Left renal pelvis (tissue), 4 donors: Measurements from ENCODE around the gene LIPT2. TPM values are rescaled to one million over a fixed set of nuclear protein-coding genes. Genes with fewer than 3 reads are reported as not detected.
"Not testable (repeated sequence)": the region's sequence is repeated elsewhere in the genome, so short reads cannot be mapped to it uniquely, and the experiment has no call there.

Experiments used
- DNase-seq, 4 donors: peaks; one replicate each; pipeline ENCODE4 v3.0.0-alpha.2; 2013; ENCODE audit warnings: low read depth in 4 of 4, low spot score in 3 of 4
- polyA plus RNA-seq, 4 donors: library from polyadenylated mRNA; unstranded; fragments of 120-200 nt; gene quantifications; one replicate each; pipeline ENCODE4 v1.2.1, GENCODE V29; 2013; ENCODE audit not compliant: insufficient read length in 4 of 4

LIPT2 gene
- 1 to 10 TPM; 3.1 to 9.2 (median 8.8) TPM for polyA plus RNA-seq

DNA sequence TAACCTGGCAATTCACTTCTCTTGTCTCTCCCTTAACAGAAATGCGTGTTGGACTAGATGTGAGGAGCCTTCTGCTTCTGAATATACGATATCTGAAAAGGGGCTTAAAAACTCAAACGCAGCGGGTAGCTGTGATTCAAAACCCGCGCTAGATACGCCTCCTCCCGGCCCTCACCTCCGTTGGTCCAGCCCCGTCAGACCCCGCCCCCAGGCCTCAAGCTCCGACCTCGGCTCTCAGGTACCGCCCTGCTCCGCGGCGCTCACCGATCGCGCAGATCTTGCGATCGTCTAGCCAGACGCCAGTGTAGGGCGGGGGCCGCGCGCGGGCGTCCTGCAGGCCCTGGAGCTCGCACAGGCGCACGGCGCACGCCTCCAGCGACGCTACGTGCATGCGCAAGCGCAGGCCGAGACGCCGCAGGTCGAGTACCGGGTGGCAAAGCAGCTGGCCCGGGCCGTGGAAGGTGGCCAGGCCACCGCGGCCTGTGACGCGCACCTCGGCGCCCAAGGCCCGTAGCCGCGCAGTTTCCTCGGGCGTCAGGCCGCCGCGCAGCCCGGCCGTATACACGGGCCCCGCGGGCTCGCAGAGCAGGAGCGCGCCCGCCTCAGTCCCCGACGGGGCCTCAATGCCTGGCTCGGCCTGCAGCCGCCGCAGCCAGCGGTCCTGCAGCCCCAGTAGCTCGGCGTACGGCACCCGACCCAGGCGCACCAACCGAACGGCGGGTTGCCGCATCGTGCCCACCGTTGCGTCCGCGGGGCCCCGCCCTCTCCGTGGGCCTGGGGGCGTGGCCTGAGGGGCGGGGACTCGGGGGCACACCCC lies at the start of gene LIPT2:
TSS of gene LIPT2 (minus strand) at position 751 of the 817 bp plus-strand sequence. CDS start at position 730, 21 bp downstream.
- DNase-seq: peak; percentile 89 to 95 (median 91)

DNA sequence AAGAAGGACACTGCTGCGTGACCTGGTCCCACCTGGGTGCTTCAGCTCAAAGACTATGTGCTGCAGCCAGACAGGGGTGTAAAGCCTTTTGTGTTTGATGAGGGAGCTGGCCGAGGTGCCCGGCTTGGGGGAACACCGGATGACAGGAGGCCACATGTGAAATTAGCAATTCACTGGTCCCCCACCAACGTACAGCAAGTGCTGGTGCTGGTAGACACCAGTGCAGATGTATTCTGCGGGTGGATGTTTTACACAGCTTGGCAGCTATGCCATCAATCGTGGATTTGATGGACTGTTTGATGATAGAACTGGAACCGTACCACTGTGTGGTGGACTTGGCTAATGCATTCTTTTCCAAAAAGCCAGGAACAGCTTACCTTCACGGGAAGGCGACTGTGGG lies 47.9 kb upstream of the LIPT2 start:
- no peak for DNase-seq

DNA sequence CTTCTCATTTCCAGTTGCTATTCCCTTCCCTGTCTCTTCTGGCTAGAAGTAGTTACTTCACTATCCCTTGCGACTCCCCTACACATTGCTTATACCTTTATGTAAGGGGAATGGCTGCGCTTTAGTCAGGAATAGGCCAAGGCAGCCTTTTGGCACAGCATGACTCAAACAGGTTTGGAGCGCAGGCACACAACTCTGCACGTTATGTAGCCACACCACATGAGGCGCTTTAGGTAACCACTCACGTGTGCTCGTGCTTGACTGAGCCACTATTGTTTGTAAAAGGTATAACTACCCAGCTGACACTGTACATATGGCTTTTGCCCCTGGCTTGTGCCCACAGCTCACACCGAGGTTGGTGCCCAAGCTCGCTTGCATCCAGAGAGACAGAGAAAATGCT lies 46.7 kb upstream of the LIPT2 start:
- no peak for DNase-seq

DNA sequence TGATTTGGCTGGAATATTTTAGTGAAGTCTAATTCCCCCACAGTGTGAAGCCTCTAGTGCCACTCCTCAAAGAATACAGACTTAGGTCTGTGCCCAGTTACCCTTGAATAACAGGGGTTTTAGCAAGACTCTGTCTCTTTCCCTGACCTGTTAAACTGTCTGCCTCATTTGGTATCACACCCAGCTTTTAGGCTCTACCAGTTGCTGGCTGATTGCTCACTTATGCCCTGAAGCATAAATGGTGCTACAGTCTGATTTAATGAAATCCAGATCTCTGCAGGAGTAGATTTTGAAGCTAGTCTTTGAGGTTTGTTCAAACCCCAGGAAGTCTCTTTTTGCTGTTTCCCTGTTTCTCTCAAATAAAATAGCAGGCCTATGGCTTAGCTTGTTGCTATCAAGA lies 45.2 kb upstream of the LIPT2 start:
- DNase-seq: no peak

DNA sequence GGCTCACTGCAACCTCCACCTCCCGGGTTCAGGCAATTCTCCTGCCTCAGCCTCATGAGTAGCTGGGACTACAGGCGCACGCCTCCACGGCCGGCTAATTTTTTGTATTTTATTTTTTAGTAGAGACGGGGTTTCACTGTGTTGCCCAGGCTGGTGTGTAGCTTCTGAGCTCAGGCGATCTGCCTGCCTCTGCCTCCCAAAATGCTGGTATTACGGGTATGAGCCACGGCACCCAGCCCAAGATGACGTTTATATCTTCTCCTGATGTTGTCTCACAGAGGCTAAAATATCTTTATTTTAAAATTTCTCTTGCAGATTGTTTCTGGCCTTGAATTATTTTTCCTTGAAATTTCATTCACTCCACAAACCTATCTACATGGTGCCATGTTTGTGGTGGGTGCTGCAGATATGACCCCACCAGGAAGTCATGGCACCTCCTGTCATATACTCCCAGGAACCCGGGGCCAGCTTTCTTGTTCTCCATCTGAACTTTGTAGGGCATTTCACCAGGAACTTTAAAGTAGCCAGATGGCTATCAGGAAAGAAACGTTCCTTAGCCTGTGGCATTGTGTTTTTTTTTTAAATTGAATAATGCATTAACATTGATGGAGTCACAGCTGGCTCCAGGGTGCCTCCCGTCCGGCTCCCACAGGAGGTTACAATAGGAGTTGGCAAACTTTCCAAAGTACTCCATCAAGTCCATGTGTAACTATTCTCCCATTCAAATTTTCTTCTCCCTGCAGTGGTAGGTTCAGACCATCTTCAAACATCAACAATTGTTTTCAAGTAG lies 42.0 kb upstream of the LIPT2 start:
- no peak for DNase-seq

DNA sequence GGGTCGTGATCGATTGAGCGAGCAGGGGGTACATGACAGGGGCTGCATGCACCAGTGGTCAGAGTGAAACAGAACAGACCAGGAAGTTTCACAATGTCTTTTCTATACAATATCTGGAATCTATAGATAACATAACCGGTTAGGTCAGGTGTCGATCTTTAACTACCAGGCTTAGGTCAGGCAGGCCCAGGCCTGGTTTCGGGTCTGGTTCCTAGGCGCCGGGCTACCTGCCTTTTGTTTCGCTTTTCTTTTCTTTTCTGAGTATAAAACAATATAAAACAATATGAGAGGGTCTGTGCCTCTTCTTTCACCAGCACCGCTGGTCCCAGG lies 41.4 kb upstream of the LIPT2 start:
- not testable (repeated sequence) for DNase-seq

DNA sequence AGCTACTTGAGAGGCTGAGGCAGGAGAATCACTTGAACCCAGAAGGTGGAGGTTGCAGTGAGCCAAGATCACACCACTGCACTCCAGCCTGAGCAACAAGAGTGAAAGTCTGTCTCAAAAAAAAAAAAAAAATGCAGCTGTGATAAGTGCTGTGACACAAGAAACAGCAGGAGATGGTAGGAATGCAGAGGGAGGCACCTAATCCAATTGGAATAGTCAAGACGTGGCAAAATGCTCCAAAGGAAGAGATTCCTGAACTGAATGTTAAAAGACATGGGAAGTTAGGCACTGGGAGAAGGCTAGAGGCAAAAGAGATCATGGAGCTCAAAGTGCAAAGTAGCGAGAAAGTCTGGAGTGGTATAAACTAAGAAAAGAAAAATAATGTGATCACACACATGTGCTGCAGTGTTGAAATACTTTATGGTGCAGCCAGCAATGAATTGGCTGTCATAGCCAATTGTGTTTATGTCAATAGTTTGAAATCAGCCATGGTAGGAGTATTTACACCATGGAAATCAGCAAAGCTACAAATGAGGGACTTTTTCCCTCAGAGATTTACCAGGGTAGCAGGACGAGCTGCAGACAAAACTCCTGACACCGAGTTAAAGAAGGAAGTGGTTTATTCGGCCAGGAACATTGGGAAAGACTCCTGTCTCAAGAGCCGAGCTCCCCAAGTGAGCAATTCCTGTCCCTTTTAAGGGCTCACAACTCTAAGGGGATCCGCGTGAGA lies 40.9 kb upstream of the LIPT2 start:
- no peak for DNase-seq

DNA sequence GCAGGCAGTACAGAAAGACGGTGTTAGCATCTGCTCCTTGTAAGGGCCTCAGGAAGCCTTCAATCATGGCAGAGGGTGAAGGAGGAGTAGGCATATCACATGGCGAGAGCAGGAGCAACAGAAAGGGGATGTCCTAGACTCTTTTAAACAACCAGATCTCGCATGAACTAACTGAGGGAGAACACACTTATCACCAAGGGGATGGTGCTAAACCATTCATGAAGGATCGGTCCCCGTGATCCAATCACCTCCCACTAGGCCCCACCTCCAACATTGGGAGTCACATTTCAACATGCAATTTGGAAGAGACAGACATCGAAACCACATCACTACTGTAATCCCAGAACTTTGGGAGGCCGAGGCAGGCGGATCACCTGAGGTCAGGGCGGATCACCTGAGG lies 39.9 kb upstream of the LIPT2 start:
- no peak for DNase-seq

DNA sequence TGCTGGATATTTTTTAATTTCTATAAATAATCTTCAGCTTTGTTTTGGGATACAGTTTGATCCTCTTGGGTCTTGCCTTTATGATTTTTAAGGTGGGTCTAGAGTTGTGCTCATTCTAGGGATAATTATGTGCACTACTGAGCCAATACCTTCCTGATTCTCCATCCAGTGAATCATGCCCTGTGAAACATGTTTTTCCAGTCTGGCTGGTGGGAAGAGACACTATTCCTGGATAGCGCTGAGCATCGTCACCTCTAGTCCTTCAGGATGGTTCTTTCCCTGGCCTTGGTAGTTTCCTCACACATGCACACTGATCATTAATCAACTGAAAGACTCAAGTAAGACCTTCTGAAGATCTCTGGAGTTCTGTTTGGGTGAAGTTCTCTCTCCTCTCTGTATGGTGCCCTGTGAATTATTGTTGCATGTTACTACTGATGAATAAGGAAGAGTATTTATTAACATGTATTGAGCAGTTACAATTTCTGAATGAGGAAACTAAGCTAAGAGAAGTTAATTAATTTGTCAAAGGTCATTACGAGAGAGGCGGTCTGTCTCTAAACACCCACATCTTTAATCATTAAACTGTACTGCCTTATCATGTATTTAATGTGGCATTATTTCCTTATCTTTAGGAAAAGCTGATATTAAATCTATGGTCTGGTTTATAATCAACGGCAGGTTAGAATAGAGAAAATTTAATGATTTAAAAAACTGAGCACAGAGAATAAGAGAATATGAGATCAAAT lies 39.1 kb upstream of the LIPT2 start:
- DNase-seq: no peak

DNA sequence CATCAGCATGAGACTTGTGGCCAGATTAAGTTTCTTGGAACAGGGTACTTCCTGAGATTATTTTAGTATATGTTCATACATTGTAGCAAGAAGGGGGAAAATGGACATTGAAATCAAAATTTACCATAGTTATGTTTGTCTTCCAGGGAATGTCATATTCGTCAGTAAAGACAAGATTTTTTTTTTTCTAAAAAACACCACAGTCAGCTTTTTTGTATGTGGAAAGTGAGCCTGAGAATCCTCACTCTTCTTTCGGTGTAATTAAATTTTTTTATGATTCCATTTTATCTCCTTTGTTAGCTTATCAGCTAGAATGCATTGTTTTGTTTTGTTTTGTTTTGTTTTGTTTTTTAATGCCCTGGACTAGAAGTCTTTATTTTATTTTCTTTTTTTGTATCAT lies 31.5 kb upstream of the LIPT2 start:
- no peak for DNase-seq

DNA sequence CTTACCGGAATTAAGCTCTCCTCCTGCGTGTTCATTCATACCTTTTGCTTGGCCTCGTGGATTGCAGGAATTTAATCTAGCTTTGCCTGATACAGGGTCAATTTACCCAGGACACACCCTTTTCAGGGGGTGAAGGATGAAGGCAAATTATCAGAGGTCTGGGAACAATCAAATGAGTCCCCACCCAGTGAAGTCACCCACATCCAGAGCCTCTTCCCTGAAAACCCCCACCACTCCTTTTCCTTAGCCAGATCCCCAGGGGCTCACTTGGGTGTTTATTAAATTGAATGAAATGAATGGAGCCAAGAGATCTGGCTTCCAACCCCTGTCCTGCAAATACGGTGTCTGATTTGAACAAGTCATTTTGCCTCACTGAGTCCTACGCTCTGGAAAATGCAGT lies 31.0 kb upstream of the LIPT2 start:
- DNase-seq: no peak

DNA sequence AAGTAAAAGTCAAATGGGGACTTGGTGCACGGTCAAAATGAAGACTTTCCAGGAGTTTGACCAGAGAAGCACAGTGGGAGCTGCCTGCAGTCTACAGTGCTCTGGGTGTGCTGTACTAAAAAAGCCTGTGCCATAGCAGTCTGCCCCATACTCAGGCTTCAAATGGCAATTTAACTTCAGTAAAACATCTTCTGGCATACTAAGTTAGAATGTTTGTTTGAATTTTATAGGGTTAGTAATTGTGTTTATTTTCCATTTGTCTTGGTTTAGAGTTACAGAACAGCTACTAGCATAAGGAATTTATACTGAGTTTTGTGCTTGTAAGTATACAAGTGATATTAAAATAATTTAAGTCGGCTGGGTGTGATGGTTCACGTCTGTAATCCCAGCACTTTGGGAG lies 29.3 kb upstream of the LIPT2 start:
- DNase-seq: no peak

DNA sequence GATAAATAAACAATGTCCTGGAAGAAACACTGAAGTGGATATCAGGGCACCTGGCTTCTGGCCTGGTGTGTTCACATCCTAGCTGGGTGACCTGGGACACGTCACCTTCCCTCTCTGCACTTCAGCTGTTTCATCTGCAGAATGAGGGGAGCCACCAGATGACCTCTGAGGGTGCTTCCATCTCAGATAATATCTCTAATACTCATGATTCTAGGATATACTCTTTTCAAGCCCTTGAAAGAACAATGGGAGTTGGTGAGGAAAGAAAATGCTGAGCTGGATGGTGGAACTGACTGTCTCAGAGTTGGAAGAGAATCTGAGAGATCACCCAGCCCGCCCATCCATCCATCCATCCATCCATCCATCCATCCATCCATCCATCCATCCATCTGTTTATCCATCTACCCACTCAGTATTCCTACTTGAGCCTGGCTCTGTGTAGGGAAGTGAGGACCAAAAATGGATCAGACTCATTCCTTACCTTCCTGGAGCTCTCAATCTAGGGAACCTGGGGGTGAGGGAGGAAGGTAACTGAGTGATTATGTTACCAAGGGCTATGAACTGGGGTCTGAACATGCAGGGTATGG lies 28.2 kb upstream of the LIPT2 start:
- DNase-seq: no peak

DNA sequence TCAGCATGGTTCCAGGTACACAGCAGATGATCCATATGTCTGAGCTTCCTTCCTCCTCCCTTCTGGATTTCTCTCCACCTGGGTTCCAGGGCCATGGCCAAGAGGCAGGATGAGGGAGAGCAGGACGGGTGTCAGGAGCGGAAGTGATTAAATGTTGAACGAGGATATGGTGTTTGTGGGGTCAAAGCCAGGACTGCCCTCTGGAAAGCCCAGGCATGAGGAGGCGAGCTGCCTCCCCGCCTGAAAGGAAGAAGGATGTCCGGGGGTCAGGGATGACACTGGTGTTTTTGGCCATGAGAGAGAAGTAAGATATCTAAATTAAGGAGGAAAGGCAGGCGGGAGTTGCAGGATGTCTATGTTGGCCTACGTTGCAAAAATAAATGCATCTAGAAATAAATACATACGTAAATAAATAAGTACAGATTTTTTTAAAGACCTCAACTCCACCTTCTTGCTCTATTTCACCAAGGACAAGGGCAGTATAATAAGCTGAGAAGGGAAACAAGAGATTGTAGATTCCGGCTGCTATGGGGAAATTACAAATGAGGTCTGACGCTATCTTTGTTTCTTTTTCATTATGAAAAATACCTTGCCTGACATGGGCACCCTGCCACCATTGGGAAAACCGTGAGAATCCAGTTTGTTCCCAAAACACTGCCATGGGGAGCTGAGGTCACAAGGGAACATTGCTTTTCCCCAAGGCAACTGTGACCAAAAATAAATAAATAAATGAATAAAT lies 27.6 kb upstream of the LIPT2 start:
- DNase-seq: no peak

DNA sequence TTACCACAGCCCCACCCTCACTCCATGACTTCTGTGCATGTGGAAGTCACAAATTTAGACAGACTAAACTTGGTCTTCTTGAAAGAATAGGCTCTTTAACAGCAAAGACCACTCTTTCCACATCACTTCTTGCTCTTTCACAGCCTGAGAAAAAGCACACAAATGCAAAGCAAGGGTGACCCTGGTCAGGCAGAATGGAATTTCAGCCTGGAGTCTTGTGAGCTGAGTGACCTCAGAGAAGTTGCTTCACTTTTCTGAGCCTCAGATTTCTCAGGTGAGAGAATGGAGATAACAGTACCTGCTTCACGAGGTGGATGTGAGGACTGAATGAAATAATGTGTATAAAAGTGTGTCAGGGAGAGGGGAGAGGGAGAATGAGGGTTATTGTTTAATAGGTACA lies 26.8 kb upstream of the LIPT2 start:
- no peak for DNase-seq

DNA sequence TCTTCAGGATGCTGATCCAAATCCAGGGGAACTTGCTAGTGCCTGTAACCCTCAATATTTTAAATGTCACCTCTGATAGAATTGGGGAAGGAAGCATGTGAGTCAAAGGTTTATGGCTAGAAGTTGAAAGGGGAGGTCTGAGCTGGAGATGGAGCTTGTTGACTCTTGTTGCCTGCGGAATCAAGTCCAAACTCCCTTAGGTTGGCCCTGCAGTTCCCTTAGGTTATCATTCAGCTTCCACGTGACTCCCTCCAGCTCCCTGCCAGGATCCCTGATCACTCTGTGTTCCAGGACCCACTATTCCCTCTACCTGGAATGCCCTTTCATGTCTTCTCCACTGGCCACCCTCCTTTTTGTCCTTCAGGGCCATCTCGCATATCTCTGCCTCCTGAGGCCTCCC lies 26.2 kb upstream of the LIPT2 start:
- no peak for DNase-seq

DNA sequence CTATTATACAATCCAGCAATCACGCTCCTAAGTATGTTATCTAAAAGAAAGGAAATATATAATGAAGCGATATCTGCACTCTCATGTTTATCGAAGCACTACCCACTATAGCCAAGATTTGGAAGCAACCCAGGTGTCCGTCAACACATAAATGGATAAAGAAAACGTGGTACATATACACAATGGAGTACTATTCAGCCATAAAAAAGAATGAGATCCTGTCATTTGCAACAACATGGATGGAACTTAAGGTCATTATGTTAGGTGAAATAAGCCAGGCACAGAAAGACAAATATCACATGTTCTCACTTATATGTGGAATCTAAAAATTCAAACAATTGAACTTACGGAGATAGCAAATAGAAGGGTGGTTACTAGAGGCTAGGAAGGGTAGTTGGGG lies 24.1 kb upstream of the LIPT2 start:
- not testable (repeated sequence) for DNase-seq

DNA sequence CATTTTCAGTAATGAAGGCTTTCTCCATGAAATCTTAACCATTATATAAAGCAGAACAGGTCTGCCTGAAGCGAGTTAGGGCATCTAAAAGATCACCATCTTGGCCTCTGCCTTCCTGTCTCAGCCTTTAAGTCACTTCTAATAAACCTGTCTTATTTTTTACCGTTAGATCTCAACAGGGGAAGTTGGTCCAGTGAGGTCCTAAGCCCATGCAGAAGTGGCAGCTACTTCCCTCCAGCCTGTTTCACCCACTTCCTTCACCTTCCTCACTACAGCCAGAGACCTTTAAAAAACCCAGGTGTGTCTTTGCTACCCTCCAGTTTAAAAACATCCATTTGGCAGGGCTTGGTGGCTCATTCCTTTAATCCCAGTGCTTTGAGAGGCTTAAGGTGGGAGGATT lies 14.1 kb upstream of the LIPT2 start:
- DNase-seq: no peak

DNA sequence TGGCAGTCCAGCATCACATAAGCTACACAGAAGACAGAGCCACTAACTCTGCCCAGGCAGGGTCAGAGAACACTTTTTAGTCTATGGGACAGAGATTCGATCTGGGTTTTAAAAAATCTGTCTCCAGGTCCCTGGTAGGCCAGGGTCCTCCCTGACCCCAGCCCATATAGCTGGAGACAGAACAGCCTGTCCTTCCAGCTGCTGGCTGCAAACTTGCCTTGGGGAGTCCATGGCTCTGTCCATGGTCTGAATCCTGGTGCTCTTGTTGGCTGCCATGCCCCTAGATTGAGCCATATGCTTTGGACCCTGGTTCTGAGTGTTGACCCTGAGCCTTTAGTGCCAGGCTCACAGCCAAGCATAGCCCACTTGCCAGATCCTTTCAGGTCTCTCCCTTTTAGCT lies 13.3 kb upstream of the LIPT2 start:
- no peak for DNase-seq

DNA sequence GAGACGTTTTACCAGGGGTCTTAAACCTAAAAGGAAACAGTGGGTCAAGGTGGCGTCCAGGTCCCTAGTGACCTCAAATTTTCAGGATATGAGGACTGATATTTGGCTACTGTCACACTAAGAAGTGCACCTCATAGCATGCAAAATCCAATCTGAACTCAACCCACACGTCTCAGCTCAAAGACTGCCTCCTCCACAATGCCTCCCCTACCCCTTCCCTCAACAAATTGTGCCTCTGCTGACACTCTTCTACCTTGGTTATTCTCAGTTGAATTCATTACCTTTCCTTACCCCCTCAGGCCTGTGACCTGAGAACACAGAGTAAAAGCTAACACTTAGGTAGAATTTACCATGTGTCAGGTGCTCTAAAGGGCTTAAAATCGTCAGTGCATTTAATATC lies 12.4 kb upstream of the LIPT2 start:
- DNase-seq: no peak
